GM21381 (cell line): ENCODE results near the gene CWC15.
"Not testable (repeated sequence)": the region's sequence is repeated elsewhere in the genome, so short reads cannot be mapped to it uniquely, and the experiment has no call there.

Experiments used
- ATAC-seq: cut with Tn5 transposase; IDR thresholded peaks from one replicate; pipeline ENCODE4 v1.9.1; 2021; ENCODE audit warnings: mild to moderate bottlenecking, moderate library complexity; ENCODE audit not compliant: unreplicated experiment

Gene CWC15

DNA sequence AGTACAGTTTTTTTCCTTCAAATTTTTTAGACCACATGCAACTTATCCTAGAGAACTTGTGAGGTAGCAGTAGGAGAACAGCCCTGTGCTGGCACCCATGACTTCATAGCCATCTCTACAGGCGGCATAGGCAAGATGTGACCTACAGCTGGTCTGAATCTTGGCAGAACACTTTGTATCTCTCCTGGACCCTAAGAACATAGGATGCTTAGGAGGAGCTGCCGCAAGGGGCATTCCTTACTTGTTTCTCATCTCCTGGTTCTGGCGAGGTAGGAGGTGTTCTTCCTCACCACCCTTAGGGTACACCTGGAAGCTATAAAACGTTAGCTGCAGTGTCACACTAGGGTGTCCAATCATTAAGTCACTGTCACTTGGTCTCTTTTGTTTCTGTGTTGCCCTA, 16.4 kb downstream of the CWC15 start:
- ATAC-seq = no peak

DNA sequence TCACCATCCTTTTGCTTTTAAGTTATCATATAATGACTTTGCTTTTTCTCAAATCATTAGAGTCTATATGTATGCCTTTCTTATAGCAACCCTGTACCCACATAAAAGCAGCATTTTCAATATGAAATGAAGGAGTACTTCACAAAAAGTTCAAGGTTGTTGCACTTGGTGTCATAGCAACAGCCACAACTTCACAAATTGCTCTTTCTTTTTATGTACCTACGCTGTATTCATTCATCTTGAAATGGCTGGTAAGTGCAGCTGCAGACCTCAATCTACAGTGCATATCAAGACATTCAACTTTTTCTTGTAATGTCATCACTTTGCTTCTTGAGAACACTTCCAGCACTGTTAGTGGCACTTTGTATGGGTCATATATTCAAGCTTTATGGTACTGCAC, 18.6 kb downstream of the CWC15 start:
- ATAC-seq = no peak

DNA sequence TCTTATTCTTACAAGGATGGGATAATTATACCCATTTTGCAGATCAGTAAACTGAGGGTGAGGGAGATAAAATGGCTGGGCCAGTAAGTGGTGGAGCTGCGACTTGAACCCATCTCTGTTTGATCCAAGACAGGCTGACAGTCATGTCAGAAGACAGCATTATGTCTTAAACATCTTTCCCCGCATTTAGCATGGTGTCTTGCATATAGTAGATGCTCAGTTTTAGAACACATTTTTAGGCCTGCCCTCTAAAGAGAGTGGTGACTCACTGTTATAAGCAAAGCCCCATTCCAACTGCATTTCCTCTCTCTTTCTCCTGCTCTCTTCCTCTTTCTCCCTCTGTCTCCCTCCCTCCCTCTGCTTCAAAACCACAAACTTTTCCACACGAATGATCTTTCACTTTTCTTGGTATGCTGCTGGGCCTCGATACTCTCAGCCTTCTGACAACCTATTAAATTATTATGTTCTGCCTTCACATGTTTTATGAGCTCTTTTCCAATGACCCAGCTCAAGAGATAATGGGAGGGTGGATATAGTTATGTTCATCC, 25.2 kb downstream of the CWC15 start:
- ATAC-seq = no peak

DNA sequence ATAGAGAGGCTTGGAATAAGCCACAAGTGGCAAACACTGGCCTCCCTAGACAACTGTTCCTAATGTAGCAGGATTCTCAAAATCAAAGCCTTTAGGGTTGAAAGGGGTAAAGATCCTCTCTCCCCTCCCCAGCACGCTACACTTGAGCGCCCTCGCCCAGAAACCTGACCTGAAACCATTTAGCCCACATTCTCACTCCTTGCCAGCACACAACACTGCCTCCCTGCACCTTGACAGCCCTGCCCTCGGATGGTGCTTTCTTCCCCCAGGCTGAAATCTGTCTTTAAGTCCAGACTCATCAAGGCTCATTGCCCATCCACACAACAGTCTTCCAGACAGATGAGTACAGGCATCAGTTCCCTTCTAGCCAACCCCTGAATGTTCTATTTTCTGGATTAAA, 26.5 kb downstream of the CWC15 start:
- ATAC-seq = no peak

DNA sequence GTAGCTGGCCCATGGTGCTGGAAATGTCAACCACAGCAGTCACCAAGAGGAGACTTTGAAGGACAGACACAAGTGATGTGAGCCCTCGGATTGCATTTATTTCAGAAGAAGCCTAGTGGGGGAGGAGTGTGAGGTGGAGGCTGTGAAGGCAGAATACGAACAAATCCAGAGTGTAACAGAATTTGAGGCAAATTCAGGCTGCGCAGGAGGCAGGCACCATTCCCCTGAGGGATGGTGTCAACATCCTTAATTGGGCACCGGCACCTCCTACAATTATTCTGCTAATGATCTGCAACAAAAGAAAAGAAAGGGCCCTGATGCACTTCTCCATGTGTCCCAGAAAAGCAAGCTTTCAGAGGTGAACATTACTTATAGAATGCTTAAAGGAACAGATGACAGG, 32.2 kb downstream of the CWC15 start:
- no peak for ATAC-seq

DNA sequence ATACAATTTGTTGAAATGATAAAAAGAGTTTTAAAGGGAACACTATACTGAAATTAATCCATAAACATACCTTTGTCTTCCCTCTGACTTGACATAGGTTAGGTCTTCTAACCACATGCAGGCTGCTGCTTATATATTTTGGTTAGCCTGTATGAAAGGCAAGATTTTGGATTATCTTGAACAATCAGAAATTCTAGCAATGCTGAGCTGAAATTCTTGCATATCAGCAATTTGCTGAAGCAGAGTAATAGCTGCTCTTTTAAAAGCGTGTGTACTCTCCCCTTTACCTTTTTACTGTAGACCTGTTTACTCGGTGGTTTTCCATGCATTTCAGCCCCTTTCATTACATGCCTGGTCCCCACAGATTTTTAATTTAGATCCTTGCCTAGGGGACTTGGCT, 34.0 kb downstream of the CWC15 start:
- no peak for ATAC-seq

DNA sequence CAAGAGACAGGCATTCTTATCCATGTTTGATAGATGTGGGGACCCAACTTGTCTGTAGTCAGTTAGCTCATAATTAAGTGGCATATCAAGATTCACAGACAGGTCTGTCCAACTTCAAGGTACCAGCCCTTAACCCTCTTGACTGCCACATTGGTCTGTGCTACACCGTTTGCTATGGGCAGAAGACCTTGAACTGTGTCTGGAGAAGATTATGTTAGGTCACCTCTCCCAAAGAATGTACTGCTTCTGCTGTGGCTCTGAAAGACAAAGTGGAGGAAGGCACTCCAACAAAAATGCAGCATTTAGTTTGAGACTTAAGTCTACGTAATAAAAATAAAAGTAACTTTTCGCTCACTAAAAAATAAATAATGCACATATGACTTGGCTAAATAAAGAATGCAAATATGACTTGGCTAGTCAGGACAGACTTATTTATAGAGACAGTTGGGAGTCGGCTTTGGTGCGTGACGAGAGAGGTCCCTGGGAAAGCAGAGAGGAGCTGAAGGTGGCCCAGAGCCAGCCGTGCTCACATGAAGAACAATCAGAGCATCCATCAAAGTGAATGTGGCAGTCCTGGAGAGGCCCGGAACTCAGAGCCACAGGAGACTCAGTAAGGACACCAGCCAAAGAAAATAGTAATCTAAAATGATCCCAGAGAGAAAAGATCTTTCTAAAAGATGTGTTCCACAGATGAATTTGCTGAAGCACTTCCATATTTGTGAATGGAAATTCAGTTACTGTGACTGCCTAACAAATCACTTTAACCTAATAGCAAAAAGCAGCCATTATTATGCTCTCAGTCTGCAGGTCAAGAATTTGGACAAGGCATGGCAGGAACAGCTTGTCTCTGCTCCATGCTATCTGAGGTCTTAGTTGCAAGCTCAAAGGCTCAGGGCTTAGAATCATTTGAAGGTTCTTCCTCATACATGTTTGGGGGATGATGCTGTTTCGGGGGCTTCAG, 35.0 kb downstream of the CWC15 start:
- ATAC-seq = no peak

DNA sequence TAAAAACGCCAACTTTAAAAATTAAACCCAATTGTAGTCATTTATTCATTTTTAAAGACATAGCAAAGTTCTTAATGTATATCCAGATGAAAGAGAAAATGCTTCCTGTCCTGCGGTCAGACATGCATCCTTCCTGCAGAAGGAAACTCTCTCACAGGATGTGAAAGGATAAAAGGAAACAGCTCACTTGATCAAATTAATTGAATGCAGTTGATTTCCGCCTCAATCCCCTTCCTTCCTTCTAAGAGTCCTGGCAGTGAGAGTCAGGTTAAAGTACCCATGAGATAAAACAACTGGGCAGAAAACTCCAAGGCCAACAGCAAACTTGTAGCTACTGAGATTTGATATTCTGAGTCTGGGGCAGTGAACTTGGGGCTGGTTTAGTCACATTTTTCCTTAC, 38.5 kb downstream of the CWC15 start:
- ATAC-seq = no peak

DNA sequence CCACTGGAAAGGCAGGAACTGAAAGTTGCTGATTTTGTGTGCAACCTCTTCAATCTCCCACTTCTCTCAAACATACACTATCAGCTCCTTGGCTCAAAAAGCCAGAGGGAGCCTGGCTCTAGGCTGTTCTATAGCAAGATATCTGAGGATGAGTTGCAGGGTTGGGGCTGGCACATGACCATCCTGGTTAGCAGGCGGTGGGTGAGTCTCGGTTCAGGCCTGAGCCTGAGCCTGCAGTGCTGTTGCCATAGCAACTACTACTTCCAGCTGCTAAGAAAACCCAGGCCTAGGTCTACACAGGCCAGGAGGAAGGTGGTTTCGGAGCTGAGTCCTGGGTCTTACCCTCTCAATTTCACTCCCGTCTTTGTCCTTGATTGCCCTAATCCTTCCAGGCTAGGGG, 39.0 kb downstream of the CWC15 start:
- ATAC-seq = no peak

DNA sequence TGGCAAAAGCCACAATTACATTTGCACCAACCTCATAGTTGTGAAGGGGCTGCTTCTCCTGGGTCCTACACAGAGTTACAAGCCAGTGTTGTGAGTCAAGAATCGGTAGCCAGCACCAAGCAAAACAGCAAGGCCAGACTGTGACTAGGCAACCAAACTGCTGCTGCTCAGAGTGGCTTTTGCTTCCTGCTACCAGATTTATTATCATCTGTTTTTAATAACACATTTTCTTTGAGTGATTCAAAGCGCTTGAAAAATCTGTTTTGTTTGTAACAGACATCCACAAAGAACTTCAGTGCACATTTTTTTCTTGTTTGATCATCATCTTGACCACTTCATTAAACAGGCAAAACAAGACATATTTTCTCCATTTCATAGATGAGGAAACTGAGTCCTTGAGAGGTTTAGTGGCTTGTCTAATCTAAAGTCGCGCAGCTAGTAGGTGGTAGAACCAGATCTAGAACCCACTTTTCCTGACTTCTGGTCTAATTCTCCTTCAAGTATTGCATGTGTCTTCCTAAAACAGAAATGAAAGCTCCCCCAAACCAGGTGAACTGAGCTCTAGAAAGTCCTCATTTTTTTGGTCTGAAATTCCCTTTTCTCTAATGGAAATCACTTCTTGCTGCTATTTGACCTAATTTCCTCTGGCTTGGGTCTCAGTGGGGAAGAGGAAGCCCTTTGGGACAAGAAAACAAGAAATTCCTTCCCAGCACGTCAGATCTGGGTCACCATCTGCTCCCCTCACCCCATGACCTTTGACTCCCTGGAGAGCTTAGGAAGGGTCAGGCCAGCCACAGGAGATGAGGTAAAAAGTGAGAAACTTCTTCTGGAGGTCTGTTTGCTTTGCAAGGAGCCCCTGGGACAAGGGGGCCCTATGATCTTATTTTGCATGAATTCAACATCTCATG, 39.9 kb downstream of the CWC15 start:
- ATAC-seq = no peak

DNA sequence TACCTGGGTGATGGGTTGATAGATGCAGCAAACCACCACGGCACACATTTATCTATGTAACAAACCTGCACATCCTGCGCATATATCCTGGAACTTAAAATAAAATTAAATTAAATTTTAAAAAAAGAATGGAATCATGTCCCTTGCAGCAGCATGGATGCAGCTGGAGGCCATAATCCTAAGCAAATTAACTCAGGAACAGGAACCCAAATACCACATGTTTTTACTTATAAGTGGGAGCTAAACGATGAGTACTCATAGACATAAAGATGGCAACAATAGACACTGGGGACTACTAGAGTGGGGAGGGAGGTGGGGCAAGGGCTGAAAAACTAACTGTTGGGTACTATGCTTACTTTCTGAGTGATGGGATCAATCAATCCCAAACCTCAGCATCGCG, 40.9 kb downstream of the CWC15 start:
- ATAC-seq = no peak

DNA sequence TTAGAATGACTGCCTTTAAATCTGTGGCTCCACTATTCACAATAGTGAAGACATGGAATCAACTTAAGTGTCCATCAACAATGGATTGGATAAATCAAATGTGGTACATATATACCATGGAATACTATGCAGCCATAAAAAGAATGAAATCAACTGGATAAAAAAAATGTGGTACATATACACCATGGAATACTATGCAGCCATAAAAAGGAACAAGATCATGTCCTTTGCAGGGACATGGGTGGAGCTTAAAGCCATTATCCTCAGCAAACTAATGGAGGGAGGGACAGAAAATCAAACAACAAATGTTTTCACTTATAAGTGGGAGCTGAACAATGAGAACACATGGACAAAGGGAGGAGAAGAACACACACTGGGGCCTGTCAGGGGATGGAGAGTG, 41.3 kb downstream of the CWC15 start:
- not testable (repeated sequence) for ATAC-seq

DNA sequence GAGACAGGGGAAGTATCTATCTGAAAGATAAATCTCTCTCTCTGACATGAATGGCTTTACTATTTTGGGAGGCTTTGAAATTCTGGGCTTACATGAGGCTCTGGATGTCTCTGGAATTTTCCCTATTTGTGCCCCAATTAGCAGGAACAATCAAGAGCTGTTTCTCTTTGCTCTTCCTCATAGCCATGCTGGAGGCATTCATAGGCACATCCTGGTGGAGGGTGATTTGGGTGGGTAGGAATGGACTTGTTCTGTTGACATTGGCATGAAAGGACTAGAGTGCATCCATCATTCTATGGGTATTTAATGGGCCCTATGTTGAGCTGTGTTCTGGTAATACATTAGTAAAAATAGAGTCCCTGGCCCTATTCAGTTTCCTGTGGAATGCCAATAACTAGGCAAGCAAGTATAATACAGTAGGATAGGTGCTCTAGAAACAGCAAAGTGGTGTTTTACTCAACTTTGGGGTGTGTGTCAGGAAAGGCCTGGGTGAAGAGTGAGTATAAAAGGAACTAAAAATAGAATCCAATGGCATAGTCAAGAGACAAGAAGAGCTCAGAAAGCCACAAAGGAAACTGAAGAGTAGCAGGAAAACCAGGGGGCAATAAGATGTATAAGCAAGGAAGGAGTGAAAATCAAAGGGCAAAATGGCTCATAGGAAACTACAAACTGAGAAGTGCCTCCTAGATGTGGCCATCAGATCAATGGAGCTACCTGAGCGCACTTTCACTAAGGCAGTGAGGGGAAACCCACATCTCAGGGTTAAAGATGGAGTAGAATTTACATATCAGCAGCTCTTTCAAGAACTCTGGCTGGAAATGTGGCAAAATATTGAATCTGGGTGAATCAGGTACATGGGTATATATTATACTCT, 45.0 kb downstream of the CWC15 start:
- no peak for ATAC-seq

DNA sequence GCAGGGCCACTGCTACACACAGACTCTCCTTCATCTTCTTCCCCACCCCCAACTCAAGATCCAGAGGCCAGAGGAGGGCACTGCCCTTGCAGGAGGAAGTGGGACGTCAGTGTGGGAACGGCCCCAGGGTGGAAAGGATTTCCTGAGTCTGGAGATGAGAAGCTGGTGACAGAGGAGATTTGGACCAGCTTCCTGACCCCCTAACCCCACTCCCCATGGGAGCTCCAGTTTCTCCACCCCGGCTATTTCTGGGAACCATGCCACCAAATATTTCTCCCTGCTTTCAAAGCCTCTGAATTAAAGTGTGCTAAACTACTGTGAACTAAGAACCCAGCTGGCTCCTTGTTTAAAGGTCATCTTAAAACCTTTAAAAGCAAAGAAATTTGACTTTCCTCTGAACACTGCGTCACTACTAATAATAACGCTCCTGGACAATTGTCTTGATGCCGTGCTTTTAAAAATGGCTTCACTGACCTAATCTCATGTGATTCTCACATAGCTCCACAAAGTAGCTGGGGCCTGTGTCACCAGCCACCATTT, 46.6 kb downstream of the CWC15 start:
- no peak for ATAC-seq

DNA sequence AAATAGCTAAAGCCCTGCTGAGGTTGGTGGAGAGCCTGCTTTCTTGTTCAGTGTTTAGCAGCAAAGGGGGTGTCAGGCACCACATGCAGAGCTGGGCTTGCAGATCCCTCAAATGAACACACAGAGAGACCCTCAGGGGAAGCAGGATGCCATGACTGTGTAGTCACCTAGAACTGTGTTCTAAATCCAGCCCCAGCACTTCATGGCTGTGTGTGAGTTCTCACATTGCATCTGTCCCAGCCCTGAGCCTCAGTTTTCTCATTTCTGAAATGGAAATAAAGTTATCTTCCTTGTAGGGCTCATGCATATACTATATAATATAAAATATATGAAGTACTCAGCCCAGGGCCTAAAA, 47.1 kb downstream of the CWC15 start:
- ATAC-seq = no peak

DNA sequence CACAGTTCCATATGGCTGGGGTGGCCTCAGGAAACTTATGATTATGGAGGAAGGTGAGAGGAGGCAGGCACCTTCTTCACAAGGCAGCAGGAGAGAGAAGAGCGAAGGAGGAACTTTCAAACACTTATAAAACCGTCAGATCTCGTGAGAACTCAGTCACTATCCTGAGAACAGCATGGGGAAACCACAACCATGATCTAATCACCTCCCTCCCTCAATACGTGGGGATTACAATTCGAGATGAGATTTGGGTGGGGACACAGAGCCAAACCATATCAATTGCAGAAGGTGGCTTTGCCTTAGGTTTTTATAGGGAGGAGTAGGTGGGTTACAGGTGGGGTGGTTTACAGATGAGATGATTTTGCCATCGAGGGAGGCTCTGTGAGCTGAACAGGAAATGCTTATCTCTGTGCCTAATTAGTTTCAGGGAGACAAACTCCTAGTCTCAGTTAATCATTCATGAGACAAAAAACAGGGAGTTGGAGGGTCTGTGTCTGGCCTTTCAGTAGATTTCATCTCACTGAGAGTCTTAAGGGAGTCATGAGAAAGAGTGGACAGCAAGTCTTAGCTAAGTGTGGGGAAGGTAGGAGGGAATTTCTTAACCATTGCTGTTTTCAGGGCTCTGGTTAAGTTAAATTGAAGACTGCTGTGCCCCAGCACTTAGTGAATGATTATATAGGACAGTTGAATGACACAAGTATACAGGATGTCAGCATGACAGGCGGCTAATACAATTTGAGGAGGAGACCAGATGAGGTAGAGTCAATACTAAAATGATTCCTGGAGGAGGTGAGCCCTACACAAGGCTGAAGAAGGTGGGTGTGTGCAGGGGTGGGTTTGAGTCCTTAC, 47.7 kb downstream of the CWC15 start:
- ATAC-seq = peak; percentile 63

DNA sequence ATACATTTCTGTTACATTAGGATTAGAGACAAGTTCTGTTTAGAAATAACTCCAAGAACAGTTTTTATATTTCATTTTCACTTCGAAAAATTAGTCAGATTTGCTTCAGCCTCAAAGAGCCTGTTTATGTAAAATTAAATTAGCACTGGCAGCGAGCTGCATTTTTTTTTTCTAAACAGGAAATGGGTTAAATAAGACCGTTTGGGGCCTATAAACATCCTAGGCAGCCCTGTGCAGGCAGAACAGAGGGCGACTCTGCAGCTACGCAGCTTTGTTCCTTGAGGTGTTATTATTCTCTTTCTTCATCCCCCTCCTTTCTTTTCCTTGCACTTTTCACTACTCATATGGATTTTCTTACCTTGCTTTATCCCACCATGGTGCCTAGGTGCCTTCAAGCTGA, 48.7 kb downstream of the CWC15 start:
- no peak for ATAC-seq

DNA sequence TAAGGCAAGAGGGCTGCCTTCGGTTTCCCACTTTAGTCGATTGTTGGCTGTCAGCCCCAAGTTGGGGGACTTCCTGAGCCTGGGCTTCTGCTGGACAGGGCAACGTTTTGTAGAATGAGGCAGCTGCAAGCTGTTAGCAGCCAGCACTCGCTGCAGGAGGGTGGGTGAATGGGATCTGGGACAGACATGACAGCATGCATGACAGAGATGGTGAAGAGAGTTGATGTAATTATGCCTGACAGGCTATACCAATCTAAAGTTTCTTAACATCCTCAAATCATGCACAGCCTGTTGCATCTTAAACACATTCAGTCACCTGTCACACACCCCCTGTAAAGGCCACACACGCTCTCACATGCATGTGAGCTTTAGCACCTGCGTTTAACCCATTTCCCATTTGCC, 49.2 kb downstream of the CWC15 start:
- ATAC-seq = no peak

DNA sequence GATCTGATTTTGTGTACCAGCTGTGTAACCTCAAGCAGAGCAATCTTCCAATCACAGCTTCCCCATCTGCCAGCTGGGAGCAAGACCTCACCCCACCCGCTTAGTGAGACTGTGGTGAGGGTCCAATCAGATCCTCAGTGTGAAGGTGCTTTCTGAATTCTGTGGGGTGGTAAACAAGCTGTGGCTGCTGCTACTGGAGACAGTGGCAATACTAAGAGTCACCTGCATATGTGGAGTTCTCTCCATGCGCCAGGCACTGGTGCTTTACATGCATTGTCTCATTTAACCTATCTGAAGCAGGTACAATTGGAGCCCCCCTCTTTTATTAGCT, 50.4 kb downstream of the CWC15 start:
- no peak for ATAC-seq
